GM12878 (cell line): ENCODE data around the gene DAB2. TPM values are rescaled to one million over a fixed set of nuclear protein-coding genes. Genes with fewer than 3 reads are reported as not detected.

Source experiments
- ATAC-seq: fragments of 200-7000 bp; cut with Tn5 transposase; 3 replicates; pipeline ENCODE4 v1.9.1; 2020; ENCODE audit warnings: mild to moderate bottlenecking, moderate library complexity
- BruUV-seq: library from RNA; stranded (reverse); fragments of 400-500 nt; replicated peaks from 2 replicates; lab custom pipeline; 2021; lab: Mats Ljungman, UMichigan
- CTCF ChIA-PET: fragments of 300-600 bp; sonication (Branson Sonifier 250); formaldehyde crosslinking; extraction: SDS; loops from one replicate; lab custom pipeline; 2021; ENCODE audit warnings: inconsistent platforms; lab: Yijun Ruan, JAX
- POLR2A ChIA-PET: fragments of 350-600 bp; formaldehyde crosslinking; extraction: SDS; loops from one replicate; lab custom pipeline; 2021; ENCODE audit warnings: inconsistent platforms; lab: Charles Lee
- RAD21 ChIA-PET: fragments of 300-600 bp; sonication (Branson Sonifier 250); formaldehyde crosslinking; loops from one replicate; lab custom pipeline; 2023; ENCODE audit warnings: antibody characterized with exemption; ENCODE audit not compliant: unreplicated experiment; lab: Charles Lee
- SMC1A ChIA-PET: fragments of 300-600 bp; sonication (Branson Sonifier 250); formaldehyde crosslinking; loops from one replicate; lab custom pipeline; 2023; ENCODE audit not compliant: unreplicated experiment, uncharacterized antibody; lab: Charles Lee
- DNase-seq: peaks from one replicate; pipeline ENCODE4 v3.0.0-alpha.2; 2011; ENCODE audit warnings: low read depth, low spot score
- FAIRE-seq: peaks from 3 replicates; lab custom pipeline; 2011; peaks lifted over from hg19 to GRCh38; lab: Jason Lieb, UNC
- H2AFZ ChIP-seq: 2 replicates; pipeline ENCODE4 v1.6.0; 2011; ENCODE audit warnings: low read depth, low read length, control low read depth; ENCODE audit not compliant: control insufficient read depth
- H3K27ac ChIP-seq: 2 replicates; pipeline ENCODE4 v1.5.1; 2011; ENCODE audit warnings: control low read depth; ENCODE audit not compliant: control insufficient read depth, insufficient read depth
- H3K27me3 ChIP-seq, 2 experiments: replicated peaks in 1 of 2; 2 replicates each; pipeline versions ENCODE4 v1.6.0 to v1.6.1; 2011; ENCODE audit warnings: low read length in 1 of 2; ENCODE audit not compliant: control insufficient read depth in 2 of 2, insufficient read depth in 2 of 2
- H3K36me3 ChIP-seq, 2 experiments: 2 replicates each; pipeline ENCODE4 v1.5.1; 2011; ENCODE audit warnings: low read length in 1 of 2; ENCODE audit not compliant: control insufficient read depth in 2 of 2, insufficient read depth in 2 of 2
- H3K4me1 ChIP-seq: 2 replicates; pipeline ENCODE4 v1.6.1; 2011; ENCODE audit warnings: mild to moderate bottlenecking, low read length, moderate library complexity, mixed read lengths; ENCODE audit not compliant: control insufficient read depth, insufficient read depth
- H3K4me2 ChIP-seq: 2 replicates; pipeline ENCODE4 v1.6.0; 2011; ENCODE audit warnings: control low read depth; ENCODE audit not compliant: control insufficient read depth, insufficient read depth
- H3K4me3 ChIP-seq: fragments of 200-600 bp; sonication (generic); 2 replicates; pipeline ENCODE4 v1.5.1; 2016
- H3K79me2 ChIP-seq: 2 replicates; pipeline ENCODE4 v1.6.0; 2011; ENCODE audit warnings: low read length; ENCODE audit not compliant: control insufficient read depth, insufficient read depth
- H3K9ac ChIP-seq: 2 replicates; pipeline ENCODE4 v1.8.0; 2011; ENCODE audit warnings: low read length, control low read depth, mixed read lengths; ENCODE audit not compliant: control insufficient read depth, insufficient read depth
- H3K9me3 ChIP-seq: replicated peaks from 3 replicates; pipeline ENCODE4 v1.5.1; 2011; ENCODE audit warnings: mild to moderate bottlenecking, low read length; ENCODE audit not compliant: control insufficient read depth, insufficient read depth
- H4K20me1 ChIP-seq: 2 replicates; pipeline ENCODE4 v1.6.0; 2011; ENCODE audit not compliant: control insufficient read depth, insufficient read depth
- ATF7 ChIP-seq: fragments of 450-650 bp; IDR thresholded peaks from 2 replicates; pipeline ENCODE4 v1.6.1; 2016; ENCODE audit warnings: low read depth, mild to moderate bottlenecking
- CTCF ChIP-seq, 3 experiments: IDR thresholded peaks in 2 of 3; conservative IDR thresholded peaks in 1 of 3; 2 replicates each; pipeline ENCODE4 v1.5.1; 2011; ENCODE audit warnings: low read depth in 3 of 3, low read length in 3 of 3, mild to moderate bottlenecking in 3 of 3, control low read depth in 2 of 3, moderate library complexity in 2 of 3, inconsistent platforms in 1 of 3, mixed read lengths in 1 of 3; ENCODE audit not compliant: control insufficient read depth in 2 of 3, insufficient read depth in 1 of 3; ENCODE audit errors: extremely low read depth in 1 of 3
- HSF1 ChIP-seq: fragments of 150-350 bp; IDR thresholded peaks from 2 replicates; pipeline ENCODE4 v1.6.1; 2014; ENCODE audit warnings: mild to moderate bottlenecking, low read depth, low read length
- IRF3 ChIP-seq: fragments of 450-650 bp; IDR thresholded peaks from 2 replicates; pipeline ENCODE4 v1.6.1; 2014; ENCODE audit warnings: mild to moderate bottlenecking
- IRF4 ChIP-seq: IDR thresholded peaks from 2 replicates; pipeline ENCODE4 v1.6.1; 2011; ENCODE audit warnings: low read depth, low read length
- JUNB ChIP-seq: IDR thresholded peaks from 2 replicates; pipeline ENCODE4 v1.6.1; 2016; ENCODE audit warnings: antibody characterized with exemption, mild to moderate bottlenecking
- KLF5 ChIP-seq: fragments of 450-650 bp; IDR thresholded peaks from 2 replicates; pipeline ENCODE4 v1.6.1; 2014; ENCODE audit warnings: mild to moderate bottlenecking; ENCODE audit not compliant: partially characterized antibody
- NKRF ChIP-seq: fragments of 450-650 bp; conservative IDR thresholded peaks from 2 replicates; pipeline ENCODE4 v1.6.1; 2017; ENCODE audit warnings: mild to moderate bottlenecking, moderate library complexity
- PAX8 ChIP-seq: fragments of 450-650 bp; IDR thresholded peaks from 2 replicates; pipeline ENCODE4 v1.6.1; 2017; ENCODE audit warnings: mild to moderate bottlenecking, moderate library complexity
- TARDBP ChIP-seq: IDR thresholded peaks from 2 replicates; pipeline ENCODE4 v1.6.1; 2016; ENCODE audit warnings: borderline replicate concordance
- TCF12 ChIP-seq: IDR thresholded peaks from 2 replicates; pipeline ENCODE4 v1.6.1; 2011; ENCODE audit warnings: low read depth, mild to moderate bottlenecking, low read length
- TCF7 ChIP-seq: IDR thresholded peaks from 2 replicates; pipeline ENCODE4 v1.6.1; 2014; ENCODE audit warnings: antibody characterized with exemption, borderline replicate concordance
- ZBED1 ChIP-seq: IDR thresholded peaks from 2 replicates; pipeline ENCODE4 v1.6.1; 2016; ENCODE audit warnings: borderline replicate concordance
- ZNF384 ChIP-seq: IDR thresholded peaks from 2 replicates; pipeline ENCODE4 v1.6.1; 2012; ENCODE audit warnings: low read depth, mild to moderate bottlenecking, low read length, improper control_type of control experiment, borderline replicate concordance
- WGBS: methylation state at CpG from one replicate; pipeline ENCODE4 v1.1.6; 2016; ENCODE audit warnings: low lambda C conversion rate; ENCODE audit not compliant: insufficient replicate concordance, insufficient coverage; ENCODE audit errors: missing lambda C conversion rate; 5-methylcytosine and 5-hydroxymethylcytosine counted together
- in situ Hi-C: fragments of 300-500 bp; cut with MboI; formaldehyde crosslinking; loops from 9 replicates; pipeline ENCODE4 v1.14.3; 2018; ENCODE audit warnings: mixed read lengths
- intact Hi-C: fragments of 100-400 bp; cut with micrococcal nuclease; formaldehyde crosslinking; loops from one replicate; pipeline ENCODE4 v1.14.2; 2022; ENCODE audit not compliant: unreplicated experiment
- polyA plus RNA-seq, 11 experiments: library from polyadenylated mRNA; depleted of rRNA in 4 of 11; unstranded in 6 of 11; stranded (reverse) in 5 of 11; fragments of >200 nt; fragmentation: Nextera tagmentation in 4 of 11; fragmentation: Illumina TruSeq in 1 of 11; extraction: Ambion mirVana in 4 of 11; extraction: Trizol in 1 of 11; gene quantifications; 1 replicate in 1 of 11; 2 replicates in 10 of 11; pipeline versions ENCODE4 v1.2.1 to v1.2.3, GENCODE V29; 2011 to 2016; ENCODE audit warnings: inconsistent platforms in 2 of 11, missing spikeins in 2 of 11, low read depth in 1 of 11
- total RNA-seq, 4 experiments: library from RNA; depleted of rRNA in 3 of 4; stranded (reverse); fragments of >200 nt in 3 of 4; fragmentation: Illumina TruSeq in 1 of 4; extraction: Trizol in 1 of 4; gene quantifications; 2 replicates each; pipeline versions ENCODE4 v1.2.1 to v1.2.3, GENCODE V29; 2013 to 2021
- TF ChIP-seq, protein P1 (sequence below): fragments of 450-650 bp; IDR thresholded peaks from 2 replicates; pipeline ENCODE4 v1.6.1; 2017; ENCODE audit warnings: mild to moderate bottlenecking, moderate library complexity

Gene DAB2
- total and polyA plus RNA-seq, 10 of the 15 experiments (the other 5 are each of a cell fraction or from before 2014, with no cell fraction given) = 0.05 to 0.23 (median 0.11) TPM; not detected in 7

DNA sequence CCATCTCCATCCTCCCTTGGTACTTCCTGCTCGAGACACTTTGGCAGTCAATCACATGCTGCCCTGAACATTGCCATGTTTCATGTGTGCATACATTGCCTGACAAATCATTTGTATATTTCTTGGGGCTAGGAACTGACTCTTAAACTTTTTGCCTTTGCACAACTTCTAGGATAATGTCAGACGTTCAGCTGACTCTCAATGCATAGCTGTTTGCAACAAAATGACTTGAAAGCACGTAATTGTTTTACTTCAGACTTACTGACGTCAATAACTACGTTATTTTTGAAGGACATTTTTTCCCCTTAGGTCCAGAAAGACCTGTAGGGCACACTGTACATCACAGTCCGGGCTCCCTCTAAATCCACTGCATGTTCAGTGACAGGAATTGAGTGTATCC lies 37.4 kb upstream of the DAB2 start:
- Histone ChIP-seq H3K27me3 (no peaks in the 10 kb centered on the region), H3K4me3 (no peak overlapping the region), H3K27ac (no peak overlapping the region), H4K20me1 (no peaks in the 10 kb centered on the region), H3K9ac (no peak overlapping the region), H3K36me3 (no peaks in the 10 kb centered on the region), H3K9me3 (no peaks in the 10 kb centered on the region), H3K4me1 (no peaks in the 10 kb centered on the region), H2AFZ (no peak overlapping the region), H3K79me2 (no peaks in the 10 kb centered on the region), H3K4me2 (no peak overlapping the region)
- RAD21 ChIA-PET = no interaction called here
- intact Hi-C loops = no loop called here
- BruUV-seq = no TSS peak
- POLR2A ChIA-PET = no interaction called here
- CTCF ChIA-PET = no interaction called here
- ATAC-seq (no peak), FAIRE-seq (no peak), DNase-seq (no peak)
- SMC1A ChIA-PET = interaction anchor here (1.3 kb wide), 2 partner anchors 9 to 14 kb away, joined by 3 read pairs; no protein-coding TSS in a partner anchor
- WGBS = 6% methylated on average over 6 of the region's 6 CpGs
- in situ Hi-C loops = no loop called here
- no peak for TF ChIP-seq NKRF
- no peak for TF ChIP-seq TCF7
- TF ChIP-seq IRF3 = no peak
- TF ChIP-seq ZBED1 = no peak
- TF ChIP-seq, protein P1, sequence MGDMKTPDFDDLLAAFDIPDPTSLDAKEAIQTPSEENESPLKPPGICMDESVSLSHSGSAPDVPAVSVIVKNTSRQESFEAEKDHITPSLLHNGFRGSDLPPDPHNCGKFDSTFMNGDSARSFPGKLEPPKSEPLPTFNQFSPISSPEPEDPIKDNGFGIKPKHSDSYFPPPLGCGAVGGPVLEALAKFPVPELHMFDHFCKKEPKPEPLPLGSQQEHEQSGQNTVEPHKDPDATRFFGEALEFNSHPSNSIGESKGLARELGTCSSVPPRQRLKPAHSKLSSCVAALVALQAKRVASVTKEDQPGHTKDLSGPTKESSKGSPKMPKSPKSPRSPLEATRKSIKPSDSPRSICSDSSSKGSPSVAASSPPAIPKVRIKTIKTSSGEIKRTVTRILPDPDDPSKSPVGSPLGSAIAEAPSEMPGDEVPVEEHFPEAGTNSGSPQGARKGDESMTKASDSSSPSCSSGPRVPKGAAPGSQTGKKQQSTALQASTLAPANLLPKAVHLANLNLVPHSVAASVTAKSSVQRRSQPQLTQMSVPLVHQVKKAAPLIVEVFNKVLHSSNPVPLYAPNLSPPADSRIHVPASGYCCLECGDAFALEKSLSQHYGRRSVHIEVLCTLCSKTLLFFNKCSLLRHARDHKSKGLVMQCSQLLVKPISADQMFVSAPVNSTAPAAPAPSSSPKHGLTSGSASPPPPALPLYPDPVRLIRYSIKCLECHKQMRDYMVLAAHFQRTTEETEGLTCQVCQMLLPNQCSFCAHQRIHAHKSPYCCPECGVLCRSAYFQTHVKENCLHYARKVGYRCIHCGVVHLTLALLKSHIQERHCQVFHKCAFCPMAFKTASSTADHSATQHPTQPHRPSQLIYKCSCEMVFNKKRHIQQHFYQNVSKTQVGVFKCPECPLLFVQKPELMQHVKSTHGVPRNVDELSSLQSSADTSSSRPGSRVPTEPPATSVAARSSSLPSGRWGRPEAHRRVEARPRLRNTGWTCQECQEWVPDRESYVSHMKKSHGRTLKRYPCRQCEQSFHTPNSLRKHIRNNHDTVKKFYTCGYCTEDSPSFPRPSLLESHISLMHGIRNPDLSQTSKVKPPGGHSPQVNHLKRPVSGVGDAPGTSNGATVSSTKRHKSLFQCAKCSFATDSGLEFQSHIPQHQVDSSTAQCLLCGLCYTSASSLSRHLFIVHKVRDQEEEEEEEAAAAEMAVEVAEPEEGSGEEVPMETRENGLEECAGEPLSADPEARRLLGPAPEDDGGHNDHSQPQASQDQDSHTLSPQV = no peak
- TF ChIP-seq PAX8 = no peak
- TF ChIP-seq HSF1 = no peak
- no peak for TF ChIP-seq IRF4
- TF ChIP-seq CTCF (IDR thresholded peaks at IDR 0.05 in 2 of 3, conservative IDR thresholded peaks at IDR 0.05 in 1 of 3; ENCODE audit: control insufficient read depth in 2 of 3, extremely low read depth in 1 of 3, insufficient read depth in 1 of 3, low read depth in 3 of 3, low read length in 3 of 3) = no peak
- TF ChIP-seq TARDBP = no peak
- TF ChIP-seq TCF12 = no peak
- no peak for TF ChIP-seq KLF5
- TF ChIP-seq JUNB = no peak
- TF ChIP-seq ZNF384 = no peak
- TF ChIP-seq ATF7 = no peak
